Activated T-helper 1 cell treated with anti-CD3 and anti-CD28 coated beads, Interleukin-12 subunit alpha, Interleukin-12 subunit beta, Interleukin-2, Interleukin-4 antibody, amounts not matched to agents 30 ng/mL and 10 ng/mL and 1 ng/mL, durations not matched to agents 14 hours and 24 hours and 36 hours (primary cell): ENCODE data around the gene SPDYC. TPM values are rescaled to one million over a fixed set of nuclear protein-coding genes. Genes with fewer than 3 reads are reported as not detected.
A peak's percentile ranks its signal among the peaks of the same experiment; 100 is the strongest.

ENCODE experiments used
- DNase-seq: peaks from one replicate; pipeline ENCODE4 v3.0.0; 2021; ENCODE audit warnings: low spot score
- H3K27ac Mint-ChIP-seq: one replicate; pipeline ENCODE4 v1.8.0; 2021; ENCODE audit warnings: mild to moderate bottlenecking, mixed read lengths
- H3K27me3 Mint-ChIP-seq: one replicate; pipeline ENCODE4 v1.8.0; 2022; ENCODE audit warnings: mild to moderate bottlenecking, moderate library complexity, mixed read lengths; ENCODE audit not compliant: insufficient read depth
- H3K36me3 Mint-ChIP-seq: one replicate; pipeline ENCODE4 v1.8.0; 2021; ENCODE audit warnings: low read depth, mixed read lengths
- H3K4me1 Mint-ChIP-seq: one replicate; pipeline ENCODE4 v1.8.0; 2021; ENCODE audit warnings: low read depth, mixed read lengths
- H3K4me3 Mint-ChIP-seq: one replicate; pipeline ENCODE4 v1.8.0; 2021; ENCODE audit warnings: mild to moderate bottlenecking, moderate library complexity, mixed read lengths
- H3K9me3 Mint-ChIP-seq: one replicate; pipeline ENCODE4 v1.8.0; 2021; ENCODE audit warnings: mixed read lengths
- intact Hi-C: fragments of 100-400 bp; cut with micrococcal nuclease; formaldehyde crosslinking; loops from one replicate; pipeline ENCODE4 v1.15.1; 2024
- total RNA-seq: library from RNA; stranded (reverse); gene quantifications from 2 replicates; pipeline ENCODE4 v1.2.3, GENCODE V29; 2022

Gene SPDYC, protein sequence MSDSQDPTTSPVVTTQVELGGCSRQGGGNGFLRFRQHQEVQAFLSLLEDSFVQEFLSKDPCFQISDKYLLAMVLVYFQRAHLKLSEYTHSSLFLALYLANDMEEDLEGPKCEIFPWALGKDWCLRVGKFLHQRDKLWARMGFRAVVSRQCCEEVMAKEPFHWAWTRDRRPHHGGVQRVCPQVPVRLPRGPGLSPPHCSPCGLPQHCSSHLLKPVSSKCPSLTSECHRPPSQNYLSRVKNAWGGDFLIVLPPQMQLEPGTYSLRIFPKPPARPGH
- total RNA-seq: not detected in 2 replicates

DNA sequence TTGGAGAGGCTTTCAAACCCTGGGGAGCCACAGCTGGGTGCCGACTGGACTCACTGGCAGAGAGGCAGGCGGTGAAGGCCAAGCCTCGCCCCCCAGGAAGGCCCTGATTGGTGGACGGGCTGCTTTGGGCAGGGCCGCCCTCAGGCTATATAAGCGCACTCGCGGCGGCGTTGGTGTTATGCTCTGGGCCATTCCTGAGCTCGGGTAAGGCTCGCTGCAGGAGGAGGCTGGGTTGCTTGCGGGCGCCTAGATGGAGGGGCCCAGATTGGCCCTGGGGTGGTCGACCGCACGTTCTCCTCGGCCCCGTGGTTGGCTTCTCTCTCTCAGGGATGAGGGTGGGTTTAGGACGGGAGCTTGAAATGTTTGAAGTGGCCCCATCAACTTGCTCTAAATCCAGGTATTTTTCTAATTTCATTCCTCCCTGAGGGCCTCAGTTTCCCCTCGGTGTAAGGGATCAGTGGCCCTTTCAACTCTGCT lies at the start of gene SPDYC:
SPDYC (plus strand) TSS at position 176 of the 477 bp plus-strand sequence. CDS start 1,125 bp downstream, outside the sequence.
- Mint-ChIP-seq H3K36me3 (peaks cover 2% of the 10 kb centered on the region), H3K4me1 (peaks cover 14% of the 10 kb centered on the region), H3K27me3 (peaks cover 5% of the 10 kb centered on the region), H3K27ac (peak within 1 kb of the TSS; percentile 85), H3K4me3 (no peak within 1 kb of the TSS), H3K9me3 (no peaks in the 10 kb centered on the region)
- DNase-seq: no peak
- intact Hi-C loops: no loop called here

DNA sequence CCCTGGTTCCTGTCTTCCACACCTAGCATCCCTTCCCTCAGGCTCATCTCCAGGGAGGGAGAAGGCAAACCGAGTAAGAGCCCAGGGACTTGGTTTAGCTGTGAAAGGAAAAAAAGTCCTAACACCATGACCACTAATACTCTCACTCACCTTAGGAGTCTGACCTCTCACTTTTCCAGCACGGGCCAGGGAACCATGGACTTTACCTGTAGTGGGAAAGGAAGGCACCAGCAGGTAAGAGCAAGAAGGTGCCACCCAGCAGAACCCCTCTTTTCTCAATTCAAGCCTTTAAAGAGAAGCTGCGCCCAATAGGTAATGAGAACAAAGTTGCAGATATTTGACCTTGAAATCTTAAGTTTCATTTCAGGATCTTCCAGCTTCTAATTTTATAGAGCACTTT lies 49.2 kb upstream of the SPDYC start:
- no peak for DNase-seq
- Mint-ChIP-seq H3K9me3 (no peaks in the 10 kb centered on the region), H3K4me3 (peak overlapping the region; percentile 99), H3K27ac (peak overlapping the region; percentile 99), H3K36me3 (peaks cover 59% of the 10 kb centered on the region), H3K27me3 (no peaks in the 10 kb centered on the region), H3K4me1 (peaks cover 44% of the 10 kb centered on the region)
- intact Hi-C loops: loop anchor here (5.0 kb wide), 1 partner anchor 141 kb away; the partner anchor contains the start of gene POLA2

DNA sequence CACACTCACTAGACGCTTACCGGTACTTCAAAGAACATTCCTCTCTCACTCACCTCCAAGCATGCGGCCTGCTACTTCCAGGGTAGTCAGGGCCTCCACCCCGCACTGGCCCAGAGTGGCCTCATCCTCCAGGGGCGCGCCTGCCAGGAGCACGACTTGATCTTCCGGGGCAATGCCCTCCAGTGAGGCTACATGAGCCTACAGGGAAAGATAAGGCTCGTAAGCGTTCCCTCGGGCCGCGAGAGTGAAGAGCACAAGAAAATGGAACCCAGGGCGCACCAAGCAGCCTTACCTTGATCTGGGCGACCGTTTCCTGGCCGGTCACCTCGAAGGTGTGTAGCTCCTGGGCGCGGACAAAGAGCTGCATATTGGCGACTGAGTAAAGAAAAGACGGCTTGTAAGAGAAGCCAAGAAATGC lies 48.6 kb upstream of the SPDYC start:
- Mint-ChIP-seq H3K4me3 (peak overlapping the region; percentile 99), H3K9me3 (no peaks in the 10 kb centered on the region), H3K27ac (peak overlapping the region; percentile 99), H3K36me3 (peaks cover 61% of the 10 kb centered on the region), H3K4me1 (peaks cover 44% of the 10 kb centered on the region), H3K27me3 (no peaks in the 10 kb centered on the region)
- DNase-seq: no peak
- intact Hi-C loops: loop anchor here (5.0 kb wide), 1 partner anchor 141 kb away; the partner anchor contains the start of gene POLA2

DNA sequence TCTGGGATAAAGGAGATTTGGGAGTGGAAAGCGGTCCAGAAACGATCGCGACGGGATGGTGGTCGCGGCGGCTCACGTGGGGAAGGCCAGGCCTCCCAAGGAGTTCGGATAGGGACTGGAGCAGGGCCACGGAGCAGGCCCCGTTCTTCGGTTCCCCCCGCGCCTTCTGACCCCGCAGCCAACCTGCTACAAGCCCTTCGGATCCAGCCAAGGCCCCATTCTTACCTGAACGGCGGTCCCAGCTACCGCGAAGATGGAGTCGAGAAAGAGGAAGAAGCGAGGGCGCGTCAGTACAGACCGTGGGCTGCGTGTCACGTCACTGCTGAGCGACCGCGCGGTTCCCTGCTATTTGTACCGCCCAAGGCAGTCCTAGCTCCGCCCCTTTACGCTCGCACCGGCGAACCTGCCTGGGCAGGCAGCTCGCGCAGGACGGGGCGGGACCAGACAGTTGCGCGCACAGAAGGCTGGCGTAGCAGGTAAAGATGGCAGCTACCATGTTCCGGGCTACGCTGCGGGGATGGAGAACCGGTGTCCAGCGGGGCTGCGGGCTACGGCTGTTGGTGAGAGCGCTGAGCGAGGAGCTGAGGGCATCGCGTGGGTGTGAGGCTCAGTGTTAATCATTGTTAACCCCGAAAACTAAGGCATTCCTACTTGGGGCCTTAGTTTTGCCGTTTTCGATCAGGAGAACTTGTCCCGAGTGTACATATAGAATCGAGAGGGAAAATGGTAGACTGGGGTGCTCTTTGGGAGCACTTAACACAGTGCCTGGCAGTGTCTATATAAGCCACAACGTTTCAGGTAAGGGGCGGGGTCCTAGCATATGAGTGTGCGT lies 48.0 kb upstream of the SPDYC start, which contains the start of the genes FAU and MRPL49:
FAU (minus strand) TSS at position 270 of the 832 bp plus-strand sequence. CDS start 321 bp downstream, outside the sequence.
MRPL49 (plus strand) TSS at position 457 of the 832 bp plus-strand sequence; CDS start at position 483, 26 bp downstream.
- H3K4me1 Mint-ChIP-seq: peaks cover 44% of the 10 kb centered on the region
- H3K36me3 Mint-ChIP-seq: peaks cover 66% of the 10 kb centered on the region
- DNase-seq: peak; percentile 99
- H3K27ac Mint-ChIP-seq: peak within 1 kb of the TSS; percentile 99
- H3K9me3 Mint-ChIP-seq: no peaks in the 10 kb centered on the region
- intact Hi-C loops: loop anchor here (1.0 to 5.0 kb wide), 6 partner anchors 12 to 343 kb away; partner anchors contain the start of genes ARL2, CDCA5, POLA2 and SF1
- H3K27me3 Mint-ChIP-seq: no peaks in the 10 kb centered on the region
- peak within 1 kb of the TSS; percentile 99 for H3K4me3 Mint-ChIP-seq

DNA sequence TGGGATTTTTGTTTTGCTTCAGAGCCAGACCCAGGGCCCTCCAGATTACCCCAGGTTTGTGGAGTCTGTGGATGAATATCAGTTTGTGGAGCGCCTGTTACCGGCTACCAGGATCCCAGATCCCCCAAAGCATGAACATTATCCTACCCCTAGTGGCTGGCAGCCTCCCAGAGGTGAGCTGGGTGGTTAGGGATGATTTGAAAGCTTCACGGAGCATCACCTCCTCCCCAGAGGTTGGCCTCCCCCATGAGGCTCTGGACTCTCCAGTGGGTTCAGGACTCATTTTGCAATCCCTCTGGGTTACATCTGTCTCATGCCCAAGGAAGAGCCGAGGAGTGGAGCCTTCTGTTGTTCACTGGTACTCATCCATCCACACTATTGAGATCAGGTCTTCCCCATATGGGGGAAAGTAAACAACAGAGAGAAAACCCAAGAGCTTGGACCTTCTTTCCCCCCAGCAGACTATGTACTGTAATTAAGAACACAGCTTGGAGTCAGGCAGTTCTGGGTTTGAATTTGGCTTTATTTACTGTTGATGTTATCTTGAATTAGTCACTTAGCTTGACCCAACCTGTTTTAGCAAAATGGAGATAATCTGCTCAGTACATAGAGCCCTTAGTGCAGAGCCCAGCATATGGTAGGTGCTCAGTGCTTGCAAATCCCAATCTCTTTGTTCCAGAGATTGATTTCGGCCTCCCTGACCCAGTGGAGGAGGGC lies 45.4 kb upstream of the SPDYC start:
- Mint-ChIP-seq H3K27ac (peak overlapping the region; percentile 49), H3K36me3 (peaks cover 55% of the 10 kb centered on the region), H3K9me3 (no peaks in the 10 kb centered on the region), H3K4me1 (peaks cover 30% of the 10 kb centered on the region), H3K4me3 (peak overlapping the region; percentile 45), H3K27me3 (no peaks in the 10 kb centered on the region)
- no peak for DNase-seq
- intact Hi-C loops: loop anchor here (5.0 kb wide), 1 partner anchor 138 kb away; the partner anchor contains the start of gene POLA2

DNA sequence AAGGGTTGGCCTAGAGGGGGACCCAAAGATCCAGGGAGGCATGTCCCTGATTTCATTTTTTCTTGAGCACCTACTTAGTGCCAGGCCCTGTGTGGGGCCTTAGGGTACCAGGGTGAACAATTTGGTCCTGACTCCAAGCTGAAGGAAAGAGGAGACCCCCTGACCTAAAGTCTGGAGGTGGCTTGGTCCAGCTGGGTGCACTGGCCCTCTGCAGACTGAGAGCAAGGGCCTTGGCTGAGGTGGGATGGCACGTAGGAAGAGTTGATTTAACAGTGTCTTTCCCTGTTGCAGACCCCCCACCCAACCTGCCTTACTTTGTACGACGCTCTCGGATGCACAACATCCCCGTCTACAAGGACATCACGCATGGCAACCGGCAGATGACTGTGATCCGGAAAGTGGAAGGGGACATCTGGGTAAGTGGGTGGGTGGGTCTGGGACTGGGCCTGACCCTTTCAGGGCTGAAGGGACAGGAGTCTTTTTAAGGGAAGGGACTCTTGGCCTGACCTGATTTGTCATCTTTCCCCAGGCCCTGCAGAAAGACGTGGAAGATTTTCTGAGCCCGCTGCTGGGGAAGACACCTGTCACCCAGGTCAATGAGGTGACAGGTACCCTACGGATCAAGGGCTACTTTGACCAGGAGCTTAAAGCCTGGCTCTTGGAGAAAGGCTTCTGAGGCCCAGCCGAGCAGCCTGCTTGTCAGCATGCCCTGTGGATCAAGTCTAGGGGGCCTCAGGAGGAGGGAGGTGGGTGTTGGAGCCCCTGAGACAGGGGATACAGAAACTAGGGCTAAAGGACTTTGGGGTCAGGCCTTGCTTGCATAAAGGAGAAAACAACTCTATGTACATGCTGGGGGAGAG lies 44.6 kb upstream of the SPDYC start:
- peaks cover 50% of the 10 kb centered on the region for H3K36me3 Mint-ChIP-seq
- DNase-seq: no peak
- intact Hi-C loops: no loop called here
- no peaks in the 10 kb centered on the region for H3K9me3 Mint-ChIP-seq
- no peak overlapping the region for H3K27ac Mint-ChIP-seq
- H3K4me3 Mint-ChIP-seq: no peak overlapping the region
- H3K27me3 Mint-ChIP-seq: no peaks in the 10 kb centered on the region
- peaks cover 22% of the 10 kb centered on the region for H3K4me1 Mint-ChIP-seq

DNA sequence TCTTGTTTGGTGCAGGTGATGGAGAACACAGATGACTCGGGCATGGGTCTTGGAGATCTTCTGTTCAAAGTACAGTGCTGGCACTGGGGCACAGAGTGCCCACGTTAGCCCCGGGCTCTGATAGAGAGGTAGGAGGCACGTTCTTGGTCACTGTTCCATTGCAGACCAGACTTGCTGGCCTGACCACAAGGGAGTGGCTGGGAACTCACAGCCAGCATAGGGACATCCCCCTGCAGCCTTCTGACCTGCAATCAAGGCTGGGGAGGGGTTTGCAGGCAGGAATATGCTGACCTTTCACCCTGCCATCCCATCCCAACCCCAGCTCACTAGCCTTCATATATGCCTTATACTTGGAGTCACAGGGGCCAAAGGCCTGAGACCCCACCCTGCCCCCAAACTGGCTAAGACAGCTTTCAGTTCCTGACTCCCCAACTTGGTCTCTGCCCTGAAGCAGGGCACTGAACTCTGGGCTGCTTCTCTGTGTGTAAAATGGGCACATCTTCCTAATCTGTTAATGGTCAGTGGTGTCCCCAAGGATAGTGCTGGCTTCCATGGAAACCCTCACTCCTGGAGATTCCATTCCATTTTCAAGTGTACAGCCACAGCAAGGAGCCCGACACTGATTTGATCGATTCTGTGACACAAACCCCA lies 43.3 kb upstream of the SPDYC start:
- H3K27me3 Mint-ChIP-seq: no peaks in the 10 kb centered on the region
- H3K36me3 Mint-ChIP-seq: peaks cover 43% of the 10 kb centered on the region
- H3K9me3 Mint-ChIP-seq: no peaks in the 10 kb centered on the region
- DNase-seq: no peak
- peaks cover 11% of the 10 kb centered on the region for H3K4me1 Mint-ChIP-seq
- intact Hi-C loops: no loop called here
- H3K27ac Mint-ChIP-seq: no peak overlapping the region
- no peak overlapping the region for H3K4me3 Mint-ChIP-seq

DNA sequence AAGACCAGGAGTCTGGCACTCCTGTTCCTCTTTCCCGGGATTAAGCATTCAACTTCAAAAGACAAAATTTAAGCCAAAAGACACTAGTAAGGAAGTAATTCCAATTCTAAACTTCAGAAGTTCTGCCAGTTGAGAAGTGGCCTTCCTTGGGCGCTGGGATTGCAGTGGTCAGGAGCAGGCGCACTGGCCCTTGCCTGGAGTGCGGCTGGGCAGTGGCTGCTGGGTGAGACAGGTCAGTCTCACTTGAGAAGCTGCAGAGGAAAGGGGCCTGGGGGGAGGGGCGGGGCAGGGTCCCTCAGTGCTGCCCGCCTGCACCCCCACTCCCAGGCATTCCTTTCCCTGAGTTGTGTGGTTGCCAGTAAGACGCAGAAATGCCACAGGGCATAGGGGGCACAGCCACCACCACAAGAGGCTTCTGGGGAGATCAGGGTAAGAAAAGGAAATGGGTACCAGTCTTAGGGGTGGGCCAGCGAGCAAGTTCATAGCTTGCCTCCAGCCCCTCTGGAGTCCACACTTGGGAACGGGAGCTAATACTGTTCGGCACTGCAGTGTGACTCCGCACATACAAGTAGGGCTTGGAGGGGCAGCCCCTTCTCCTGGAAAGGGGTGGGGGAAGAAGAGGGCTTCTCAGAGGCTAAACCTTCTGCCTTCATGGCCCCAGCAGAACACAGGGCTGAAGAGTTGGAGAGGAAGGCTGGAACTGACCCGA lies 42.4 kb upstream of the SPDYC start:
- Mint-ChIP-seq H3K4me1 (peaks cover 8% of the 10 kb centered on the region), H3K27ac (no peak overlapping the region), H3K27me3 (no peaks in the 10 kb centered on the region), H3K4me3 (no peak overlapping the region), H3K9me3 (no peaks in the 10 kb centered on the region), H3K36me3 (peaks cover 43% of the 10 kb centered on the region)
- intact Hi-C loops: no loop called here
- DNase-seq: no peak

DNA sequence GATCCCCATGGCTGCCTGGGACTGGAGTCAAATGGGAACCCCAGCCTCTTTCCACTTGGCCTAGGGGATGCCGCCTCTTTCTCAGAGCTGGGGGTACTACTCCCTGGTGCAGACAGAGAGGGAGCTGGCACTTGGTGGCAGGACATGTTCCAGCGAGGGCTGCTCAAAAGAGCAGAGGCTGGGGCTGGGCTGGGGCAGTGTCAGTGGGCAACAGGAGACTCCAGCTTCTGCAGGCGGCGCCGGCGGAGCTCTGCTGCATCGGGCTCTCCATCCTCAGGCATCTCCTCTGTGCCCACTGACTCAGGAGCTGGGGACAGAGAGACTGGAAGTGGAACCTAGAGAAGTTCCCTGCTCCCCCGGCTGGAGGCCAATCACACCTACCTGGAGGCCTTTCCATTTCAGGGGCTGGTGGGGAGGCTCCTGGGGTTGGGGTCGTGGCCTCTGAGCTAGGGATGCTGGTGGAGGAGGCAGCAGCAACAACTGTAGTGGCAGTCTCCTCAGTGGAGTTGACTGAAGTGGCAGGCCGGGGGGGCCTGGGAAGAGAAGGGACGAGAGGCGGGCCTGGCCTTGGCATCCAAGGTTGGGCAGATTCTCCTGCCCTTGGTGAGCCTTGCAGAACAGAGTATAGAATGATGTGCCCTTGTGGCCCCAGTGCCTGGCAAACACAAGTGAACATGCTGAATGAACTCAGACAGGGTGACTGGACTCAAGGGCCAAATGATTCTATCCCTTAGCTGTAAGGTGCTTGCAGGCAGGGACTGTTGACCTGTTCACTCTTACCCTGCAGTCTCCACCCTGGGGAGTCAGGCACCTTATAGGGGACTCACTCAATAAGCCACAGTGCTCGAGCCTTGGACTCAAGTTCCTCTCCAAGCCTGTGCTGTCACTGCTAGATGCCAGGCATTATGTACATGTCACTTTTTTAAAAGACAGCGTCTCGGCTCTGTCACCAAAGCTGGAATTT lies 41.6 kb upstream of the SPDYC start:
- no peak overlapping the region for H3K27ac Mint-ChIP-seq
- H3K36me3 Mint-ChIP-seq: peaks cover 41% of the 10 kb centered on the region
- peaks cover 16% of the 10 kb centered on the region for H3K4me1 Mint-ChIP-seq
- no peak for DNase-seq
- intact Hi-C loops: no loop called here
- no peaks in the 10 kb centered on the region for H3K27me3 Mint-ChIP-seq
- H3K4me3 Mint-ChIP-seq: no peak overlapping the region
- H3K9me3 Mint-ChIP-seq: no peaks in the 10 kb centered on the region

DNA sequence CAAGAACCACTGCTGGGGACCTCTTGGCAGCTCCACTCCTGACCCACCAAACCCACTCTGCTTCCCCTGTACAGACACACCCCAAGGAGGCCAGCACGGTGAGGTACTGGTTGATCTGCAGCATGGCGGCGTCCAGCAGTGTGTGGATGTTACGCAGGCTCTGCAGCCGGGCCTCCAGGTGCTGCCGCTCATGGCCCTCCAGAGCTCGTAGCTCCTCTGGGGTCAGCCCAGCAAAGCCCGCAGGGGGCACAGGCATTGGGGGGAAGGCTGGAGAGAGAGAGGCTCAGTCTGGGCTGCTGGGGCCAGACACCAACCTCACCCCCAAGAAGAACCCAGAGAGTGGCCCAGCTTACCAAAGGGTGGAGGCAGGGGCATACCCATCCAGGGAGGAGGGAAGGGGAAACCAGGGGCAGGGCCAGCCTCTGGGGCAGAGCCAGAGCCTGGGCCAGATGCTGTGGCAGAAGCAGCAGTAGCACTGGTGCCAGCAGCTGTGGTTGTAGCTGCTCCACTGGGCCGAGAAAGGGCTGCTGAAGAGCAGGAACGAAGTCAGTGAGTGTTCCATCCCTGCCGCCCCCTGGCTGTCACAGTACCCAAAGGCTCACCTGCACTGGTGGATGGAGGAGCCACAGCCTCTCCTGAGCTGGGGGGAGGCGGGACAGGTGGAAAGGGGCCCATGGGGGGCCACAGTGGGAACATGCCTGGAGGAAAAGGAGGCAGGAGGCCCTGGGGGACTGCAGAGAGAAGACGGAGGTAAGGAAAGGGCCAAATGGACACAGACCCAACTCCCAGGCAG lies 40.2 kb upstream of the SPDYC start:
- Mint-ChIP-seq H3K4me1 (peaks cover 14% of the 10 kb centered on the region), H3K36me3 (peaks cover 36% of the 10 kb centered on the region), H3K27ac (no peak overlapping the region), H3K9me3 (no peaks in the 10 kb centered on the region), H3K4me3 (no peak overlapping the region), H3K27me3 (no peaks in the 10 kb centered on the region)
- no peak for DNase-seq
- intact Hi-C loops: no loop called here
